AG04450 (cell line): ENCODE data around the gene RPL22. TPM values are rescaled to one million over a fixed set of nuclear protein-coding genes. Genes with fewer than 3 reads are reported as not detected.

Experiments
- CTCF ChIA-PET: fragments of 300-600, 350-600 bp; formaldehyde crosslinking; extraction: SDS; loops from one replicate; lab custom pipeline; 2022; ENCODE audit warnings: antibody characterized with exemption, inconsistent platforms; lab: Charles Lee
- POLR2A ChIA-PET: fragments of 350-600 bp; formaldehyde crosslinking; extraction: SDS; loops from one replicate; lab custom pipeline; 2021; ENCODE audit warnings: antibody characterized with exemption, inconsistent platforms; lab: Yijun Ruan, JAX
- DNase-seq: peaks from one replicate; pipeline ENCODE4 v3.0.0-alpha.2; 2011; ENCODE audit warnings: low read depth, low spot score
- H3K27ac ChIP-seq: one replicate; pipeline ENCODE4 v1.5.1; 2012; ENCODE audit warnings: low read depth, low read length, control low read depth
- H3K27me3 ChIP-seq: one replicate; pipeline ENCODE4 v1.6.0; 2012; ENCODE audit warnings: low read length; ENCODE audit not compliant: control insufficient read depth, insufficient read depth
- H3K4me3 ChIP-seq: 2 replicates; pipeline ENCODE4 v1.5.1; 2011; ENCODE audit warnings: mild to moderate bottlenecking, low read depth, low read length, control low read depth
- H3K9me3 ChIP-seq: 2 replicates; pipeline ENCODE4 v1.5.1; 2012; ENCODE audit warnings: low read length; ENCODE audit not compliant: control insufficient read depth, insufficient read depth
- polyA plus RNA-seq: library from polyadenylated mRNA; depleted of rRNA; stranded (reverse); fragments of >200 nt; gene quantifications from 2 replicates; pipeline ENCODE4 v1.2.3, GENCODE V29; 2011
- TF ChIP-seq, protein P1 (sequence below): IDR thresholded peaks from 2 replicates; pipeline ENCODE4 v1.5.1; 2011; ENCODE audit warnings: low read depth, low read length, control low read depth, inconsistent platforms

The RPL22 gene
- polyA plus RNA-seq, 1 experiment, result 393 TPM

DNA sequence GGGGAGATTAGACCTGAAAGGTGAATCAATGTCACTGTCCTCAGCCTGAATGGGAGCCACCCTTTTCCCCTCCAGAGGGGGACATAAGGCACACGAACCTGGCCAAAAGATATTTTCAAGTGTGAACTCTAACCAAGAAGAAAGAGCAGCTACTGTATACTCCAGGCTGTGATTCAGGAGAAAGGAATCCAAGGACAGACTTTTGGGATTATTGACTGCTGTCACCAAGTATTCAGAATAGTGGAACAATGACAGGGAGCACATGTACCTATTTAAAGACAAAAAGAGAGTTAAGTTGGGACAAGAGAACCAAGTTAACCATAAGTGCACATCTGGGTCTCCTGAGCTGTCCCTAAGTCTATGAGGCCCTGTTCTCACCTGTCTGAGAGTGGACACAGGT lies 34.0 kb upstream of the RPL22 start:
- H3K4me3 ChIP-seq, result no peak overlapping the region
- ChIA-PET CTCF (interaction anchor here (1.6 kb wide), 1 partner anchor 29 kb away, joined by 3 read pairs; no protein-coding TSS in a partner anchor), POLR2A (no interaction called here)
- TF ChIP-seq, protein P1, sequence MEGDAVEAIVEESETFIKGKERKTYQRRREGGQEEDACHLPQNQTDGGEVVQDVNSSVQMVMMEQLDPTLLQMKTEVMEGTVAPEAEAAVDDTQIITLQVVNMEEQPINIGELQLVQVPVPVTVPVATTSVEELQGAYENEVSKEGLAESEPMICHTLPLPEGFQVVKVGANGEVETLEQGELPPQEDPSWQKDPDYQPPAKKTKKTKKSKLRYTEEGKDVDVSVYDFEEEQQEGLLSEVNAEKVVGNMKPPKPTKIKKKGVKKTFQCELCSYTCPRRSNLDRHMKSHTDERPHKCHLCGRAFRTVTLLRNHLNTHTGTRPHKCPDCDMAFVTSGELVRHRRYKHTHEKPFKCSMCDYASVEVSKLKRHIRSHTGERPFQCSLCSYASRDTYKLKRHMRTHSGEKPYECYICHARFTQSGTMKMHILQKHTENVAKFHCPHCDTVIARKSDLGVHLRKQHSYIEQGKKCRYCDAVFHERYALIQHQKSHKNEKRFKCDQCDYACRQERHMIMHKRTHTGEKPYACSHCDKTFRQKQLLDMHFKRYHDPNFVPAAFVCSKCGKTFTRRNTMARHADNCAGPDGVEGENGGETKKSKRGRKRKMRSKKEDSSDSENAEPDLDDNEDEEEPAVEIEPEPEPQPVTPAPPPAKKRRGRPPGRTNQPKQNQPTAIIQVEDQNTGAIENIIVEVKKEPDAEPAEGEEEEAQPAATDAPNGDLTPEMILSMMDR, result no peak
- no peaks in the 10 kb centered on the region for H3K27me3 ChIP-seq
- no peak for DNase-seq
- peaks cover 4% of the 10 kb centered on the region; the same call in 1 of the 2 replicates for H3K9me3 ChIP-seq
- H3K27ac ChIP-seq, result no peak overlapping the region

DNA sequence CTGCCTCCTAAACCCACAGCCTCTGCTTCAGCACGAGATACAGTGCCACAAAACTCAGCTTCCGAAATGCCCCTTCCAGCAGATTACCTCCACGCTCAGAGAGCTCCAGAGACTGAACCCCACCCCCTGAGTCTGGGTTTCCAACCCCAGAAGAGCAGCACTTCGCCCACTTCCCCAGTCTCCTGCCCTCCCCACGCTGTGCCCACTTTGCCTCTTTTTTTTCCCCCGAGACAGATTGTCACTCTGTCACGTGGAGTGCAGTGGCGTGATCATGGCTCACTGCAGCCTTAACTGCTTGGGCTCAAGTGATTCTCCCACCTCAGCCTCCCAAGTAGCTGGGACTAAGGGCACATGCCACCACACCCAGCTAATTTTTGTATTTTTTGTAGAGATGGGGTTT lies 26.3 kb upstream of the RPL22 start:
- Histone ChIP-seq H3K9me3 (no peaks in the 10 kb centered on the region), H3K27me3 (no peaks in the 10 kb centered on the region), H3K4me3 (no peak overlapping the region), H3K27ac (peak overlapping the region; percentile 31)
- ChIA-PET CTCF (interaction anchor here (1.7 kb wide), 1 partner anchor 21 kb away, joined by 10 read pairs; no protein-coding TSS in a partner anchor), POLR2A (no interaction called here)
- DNase-seq, result no peak
- TF ChIP-seq, protein P1, result no peak

DNA sequence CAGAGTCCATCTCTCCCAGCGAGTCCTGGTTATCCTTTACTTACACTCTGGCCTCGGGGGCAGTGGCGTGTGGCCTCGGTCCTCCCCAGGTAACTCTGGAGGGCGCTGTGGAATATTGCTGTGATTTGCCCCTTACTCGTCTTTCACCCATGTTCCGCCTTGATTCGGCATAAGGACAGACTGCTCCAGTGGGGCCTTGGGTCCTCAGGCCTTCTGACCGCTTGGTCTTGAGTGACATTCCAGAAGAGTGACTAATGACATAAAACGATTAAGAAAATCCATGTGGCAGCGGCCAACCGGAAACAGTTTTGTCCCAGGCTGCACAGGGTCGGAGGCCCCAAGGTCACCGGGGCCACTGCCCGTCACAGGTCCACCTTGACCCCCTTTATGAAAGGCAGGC lies 25.3 kb upstream of the RPL22 start:
- TF ChIP-seq, protein P1, result no peak
- H3K4me3 ChIP-seq, result no peak overlapping the region
- POLR2A ChIA-PET, result no interaction called here
- no peaks in the 10 kb centered on the region for H3K27me3 ChIP-seq
- CTCF ChIA-PET, result interaction anchor here (0.9 to 1.7 kb wide), 3 partner anchors 20 to 21 kb away, joined by 5 to 10 read pairs (median 5); no protein-coding TSS in a partner anchor
- no peak for DNase-seq
- no peaks in the 10 kb centered on the region for H3K9me3 ChIP-seq
- H3K27ac ChIP-seq, result no peak overlapping the region

DNA sequence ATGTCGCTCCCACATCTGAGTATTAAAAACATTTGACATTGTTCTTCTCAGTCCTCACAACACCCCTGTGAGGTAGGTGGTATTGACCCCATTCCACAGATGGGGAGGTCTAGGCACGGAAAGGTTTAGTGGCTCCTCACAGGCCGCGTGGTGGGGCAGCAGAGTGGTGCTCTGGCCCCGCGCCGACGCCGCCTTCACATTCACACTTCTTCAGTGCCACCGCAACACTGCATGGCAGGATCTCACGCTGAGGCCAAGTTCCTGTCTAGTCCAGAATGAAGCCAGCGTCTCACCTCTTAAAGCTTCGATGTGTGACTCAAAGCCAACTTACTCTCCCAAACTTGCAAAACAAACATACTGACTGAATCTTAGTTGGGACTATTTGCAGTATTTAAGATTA lies 24.2 kb upstream of the RPL22 start:
- Histone ChIP-seq H3K27ac (no peak overlapping the region), H3K4me3 (no peak overlapping the region), H3K27me3 (no peaks in the 10 kb centered on the region), H3K9me3 (no peaks in the 10 kb centered on the region)
- TF ChIP-seq, protein P1, result no peak
- no peak for DNase-seq
- CTCF ChIA-PET, result interaction anchor here (0.9 to 4.4 kb wide), 3 partner anchors 19 to 22 kb away, joined by 5 to 19 read pairs (median 5); no protein-coding TSS in a partner anchor
- POLR2A ChIA-PET, result no interaction called here

DNA sequence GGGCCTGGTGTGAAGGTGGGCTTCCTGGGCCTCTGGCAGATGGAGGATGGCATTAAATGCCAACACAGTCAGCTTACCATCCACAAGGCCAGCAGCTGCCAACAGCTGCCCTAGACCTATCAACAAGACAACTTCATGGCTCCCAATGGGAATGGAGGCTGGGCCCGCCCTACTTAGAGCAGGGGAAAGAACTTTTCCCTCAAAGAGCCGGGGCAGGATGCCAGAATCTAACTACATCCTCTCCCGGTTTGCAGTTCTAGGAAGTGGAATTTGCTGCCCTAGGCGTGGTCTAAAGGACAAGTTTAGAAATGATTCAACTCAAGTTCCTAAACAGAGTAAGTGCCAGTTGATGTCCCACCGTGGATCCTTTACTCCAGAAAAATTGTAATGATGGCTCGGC lies 23.2 kb upstream of the RPL22 start:
- TF ChIP-seq, protein P1, result no peak
- Histone ChIP-seq H3K27me3 (no peaks in the 10 kb centered on the region), H3K9me3 (no peaks in the 10 kb centered on the region), H3K4me3 (no peak overlapping the region), H3K27ac (no peak overlapping the region)
- ChIA-PET POLR2A (no interaction called here), CTCF (interaction anchor here (4.4 kb wide), 1 partner anchor 18 kb away, joined by 19 read pairs; no protein-coding TSS in a partner anchor)
- DNase-seq, result no peak
